ENCODE results near the gene KPTN.

Gene KPTN

DNA sequence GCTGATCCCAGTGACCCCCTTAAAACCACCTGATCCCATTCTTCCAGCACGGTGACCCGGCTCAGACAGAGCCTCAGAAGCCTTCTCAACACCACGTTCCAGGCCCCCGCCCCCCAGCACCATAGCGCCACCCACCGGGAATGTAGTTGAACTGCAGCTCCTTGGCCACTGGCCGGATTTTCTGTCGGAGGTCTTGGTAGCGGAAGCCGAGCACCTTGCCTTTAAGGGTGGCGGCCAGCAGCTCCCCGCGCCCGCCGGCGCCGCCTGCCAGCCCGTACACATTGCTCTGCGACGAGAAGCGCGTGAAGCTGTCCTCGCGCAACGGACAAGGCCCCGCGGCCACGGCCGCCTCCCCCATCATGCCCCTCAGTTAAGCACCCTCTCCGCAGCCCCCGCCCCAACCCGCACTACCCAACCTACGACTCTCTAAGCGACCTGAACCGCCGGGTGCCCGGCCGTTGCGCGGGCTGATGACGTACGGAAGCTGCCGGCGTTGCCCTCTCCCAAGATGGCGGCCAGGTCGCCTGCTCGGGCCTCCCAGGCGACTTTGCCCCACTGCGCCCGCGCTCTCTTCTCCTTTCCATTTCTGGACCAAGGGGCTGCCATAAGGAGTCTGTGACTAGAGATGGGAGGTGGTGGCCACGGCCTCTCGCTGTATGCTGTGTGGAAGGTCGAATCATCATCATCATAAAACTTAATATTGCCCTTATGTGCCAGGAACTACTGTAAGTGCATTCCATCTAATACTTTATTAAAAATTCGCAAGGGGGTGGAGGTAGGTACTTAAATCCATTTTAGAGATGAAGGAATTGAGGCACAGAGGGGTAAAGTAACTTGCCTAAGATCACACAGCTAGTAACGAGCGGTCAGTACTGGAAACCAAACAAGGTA is at the start of gene KPTN:
Gene KPTN (minus strand): TSS at position 420 of the 891 bp plus-strand sequence. CDS start 59 bp downstream, at position 361.
- H3K4me1 ChIP-seq (ENCODE audit: control insufficient read depth, insufficient read depth, low read length), result peaks cover 5% of the 10 kb centered on the region

DNA sequence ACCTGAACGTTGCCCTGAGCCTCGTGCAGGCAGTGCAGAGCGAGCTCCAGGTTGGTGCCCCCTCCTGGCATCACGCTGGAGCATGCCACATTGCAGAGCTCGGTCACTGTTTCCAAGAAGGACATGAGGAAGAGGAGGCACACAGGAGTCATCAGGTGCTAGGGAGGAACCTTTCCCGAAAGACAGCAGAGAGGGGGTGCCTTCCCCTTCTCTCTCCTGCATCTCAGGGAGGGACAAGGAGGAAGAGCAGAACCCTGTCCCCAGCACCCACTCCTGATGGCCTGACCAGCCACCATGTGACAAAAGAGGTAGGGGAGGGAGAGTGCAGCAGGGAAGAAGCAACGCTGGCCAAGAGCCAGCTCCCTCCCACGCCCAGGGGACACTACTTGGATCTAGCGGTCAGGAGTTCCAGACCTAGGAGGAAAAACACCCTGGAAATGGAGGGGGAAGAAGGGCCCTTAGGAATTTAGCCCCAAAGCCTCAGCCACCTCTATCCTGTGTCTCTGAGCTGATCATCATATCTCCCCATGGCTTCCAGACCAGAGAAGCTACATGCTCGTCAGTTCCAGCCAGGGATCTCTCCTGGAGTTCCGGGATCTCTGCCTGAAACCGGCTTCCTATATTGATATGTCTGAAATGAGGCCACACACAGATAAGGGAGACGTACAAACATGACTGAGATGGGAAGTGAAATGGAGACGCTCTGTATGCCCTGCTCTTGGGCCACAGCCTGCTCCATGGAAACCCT is 47.8 kb upstream of the KPTN start:
- H3K4me1 ChIP-seq (ENCODE audit: control insufficient read depth, insufficient read depth, low read length), result no peaks in the 10 kb centered on the region
- H3K9me3 ChIP-seq (ENCODE audit: control insufficient read depth, insufficient read depth, low read length), result no peaks in the 10 kb centered on the region
- no peak overlapping the region for H3K4me3 ChIP-seq (ENCODE audit: low read depth, low read length)
- H3K9ac ChIP-seq (ENCODE audit: low read depth, low read length), result no peak overlapping the region
- no peaks in the 10 kb centered on the region for H3K36me3 ChIP-seq (ENCODE audit: control insufficient read depth, insufficient read depth, low read length)
- no peaks in the 10 kb centered on the region for H3K27me3 ChIP-seq (ENCODE audit: control insufficient read depth, insufficient read depth, low read length)

More for the DNA sequence above, at the start of gene KPTN:
- no peaks in the 10 kb centered on the region for H3K9me3 ChIP-seq (ENCODE audit: control insufficient read depth, insufficient read depth, low read length)
- peaks cover 2% of the 10 kb centered on the region for H3K27me3 ChIP-seq (ENCODE audit: control insufficient read depth, insufficient read depth, low read length)
- H3K36me3 ChIP-seq (ENCODE audit: control insufficient read depth, insufficient read depth, low read length), result peaks cover 16% of the 10 kb centered on the region
- peak within 1 kb of the TSS; percentile 90 for H3K9ac ChIP-seq (ENCODE audit: low read depth, low read length)
- H3K4me3 ChIP-seq (ENCODE audit: low read depth, low read length), result peak within 1 kb of the TSS; percentile 86

GRCh38 chr19:47529018-47529742 is 45.2 kb upstream of the KPTN start:
- no peaks in the 10 kb centered on the region for H3K4me1 ChIP-seq (ENCODE audit: control insufficient read depth, insufficient read depth, low read length)
- H3K4me3 ChIP-seq (ENCODE audit: low read depth, low read length), result no peak overlapping the region
- H3K9ac ChIP-seq (ENCODE audit: low read depth, low read length), result no peak overlapping the region
- no peaks in the 10 kb centered on the region for H3K9me3 ChIP-seq (ENCODE audit: control insufficient read depth, insufficient read depth, low read length)
- H3K36me3 ChIP-seq (ENCODE audit: control insufficient read depth, insufficient read depth, low read length), result no peaks in the 10 kb centered on the region
- no peaks in the 10 kb centered on the region for H3K27me3 ChIP-seq (ENCODE audit: control insufficient read depth, insufficient read depth, low read length)

- Histone ChIP-seq H3K9me3 (ENCODE audit: control insufficient read depth, insufficient read depth, low read length) (no peaks in the 10 kb centered on the region), H3K4me1 (ENCODE audit: control insufficient read depth, insufficient read depth, low read length) (no peaks in the 10 kb centered on the region), H3K27me3 (ENCODE audit: control insufficient read depth, insufficient read depth, low read length) (no peaks in the 10 kb centered on the region), H3K4me3 (ENCODE audit: low read depth, low read length) (no peak overlapping the region), H3K36me3 (ENCODE audit: control insufficient read depth, insufficient read depth, low read length) (no peaks in the 10 kb centered on the region), H3K9ac (ENCODE audit: low read depth, low read length) (no peak overlapping the region)
Observed at GRCh38 chr19:47526798-47527197, 42.8 kb upstream of the KPTN start.

DNA sequence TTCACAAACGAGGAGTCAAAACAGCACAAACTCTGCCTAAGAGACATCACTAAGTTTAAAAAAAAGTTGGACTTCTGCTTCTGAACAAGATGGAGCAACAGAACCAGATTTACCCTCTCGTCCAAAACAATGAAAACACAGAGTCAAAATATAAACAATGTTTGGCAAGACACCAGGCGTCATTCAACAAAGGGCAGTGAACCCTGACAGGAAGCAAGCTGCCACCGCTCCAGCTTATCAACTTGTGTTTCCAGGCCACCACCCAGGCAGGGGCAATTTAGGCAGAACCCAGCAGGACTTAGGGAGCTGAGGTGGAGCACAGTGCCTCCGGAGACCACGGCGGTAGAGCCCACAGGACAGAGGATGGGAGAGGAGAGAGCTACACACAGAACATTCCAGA is 39.5 kb upstream of the KPTN start:
- H3K4me3 ChIP-seq (ENCODE audit: low read depth, low read length), result no peak overlapping the region
- peaks cover 4% of the 10 kb centered on the region for H3K4me1 ChIP-seq (ENCODE audit: control insufficient read depth, insufficient read depth, low read length)
- H3K9me3 ChIP-seq (ENCODE audit: control insufficient read depth, insufficient read depth, low read length), result no peaks in the 10 kb centered on the region
- no peak overlapping the region for H3K9ac ChIP-seq (ENCODE audit: low read depth, low read length)
- no peaks in the 10 kb centered on the region for H3K36me3 ChIP-seq (ENCODE audit: control insufficient read depth, insufficient read depth, low read length)
- H3K27me3 ChIP-seq (ENCODE audit: control insufficient read depth, insufficient read depth, low read length), result no peaks in the 10 kb centered on the region

DNA sequence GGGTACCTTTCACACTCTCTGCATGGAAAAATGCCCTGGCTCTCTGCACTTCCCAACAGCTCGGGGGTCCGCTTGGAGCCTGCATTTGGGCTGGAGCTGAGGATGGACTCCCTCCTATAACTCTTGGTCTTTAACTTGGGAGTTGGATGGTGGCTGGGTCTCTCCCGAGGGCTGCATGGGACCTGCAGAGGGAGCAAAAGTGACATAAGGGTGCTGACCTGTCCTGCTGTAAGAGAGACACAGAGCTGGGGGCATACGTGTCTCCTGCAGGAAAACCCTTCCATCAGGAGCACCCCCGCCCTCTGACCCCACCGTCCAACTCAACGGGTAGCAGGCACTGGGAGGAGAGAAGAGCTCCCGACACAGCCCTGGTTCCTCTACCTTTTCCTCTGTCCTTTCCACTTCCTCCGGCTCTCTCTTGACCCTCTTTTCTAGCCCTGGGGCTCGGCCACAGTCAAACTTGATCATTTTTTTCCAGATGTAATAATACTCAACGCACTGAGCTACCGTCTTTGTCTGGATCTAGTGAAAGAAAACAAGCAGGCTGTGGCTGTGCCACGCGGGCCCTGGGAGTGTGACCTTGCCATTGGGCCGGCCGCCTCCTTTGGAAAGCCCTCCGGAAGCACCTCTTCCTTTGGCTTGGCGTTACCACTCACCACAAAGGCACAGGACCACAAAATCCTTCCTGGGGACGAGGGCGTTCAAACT is 37.6 kb upstream of the KPTN start:
- Histone ChIP-seq H3K4me3 (ENCODE audit: low read depth, low read length) (no peak overlapping the region), H3K27me3 (ENCODE audit: control insufficient read depth, insufficient read depth, low read length) (no peaks in the 10 kb centered on the region), H3K9me3 (ENCODE audit: control insufficient read depth, insufficient read depth, low read length) (no peaks in the 10 kb centered on the region), H3K4me1 (ENCODE audit: control insufficient read depth, insufficient read depth, low read length) (peaks cover 4% of the 10 kb centered on the region), H3K36me3 (ENCODE audit: control insufficient read depth, insufficient read depth, low read length) (no peaks in the 10 kb centered on the region), H3K9ac (ENCODE audit: low read depth, low read length) (no peak overlapping the region)

DNA sequence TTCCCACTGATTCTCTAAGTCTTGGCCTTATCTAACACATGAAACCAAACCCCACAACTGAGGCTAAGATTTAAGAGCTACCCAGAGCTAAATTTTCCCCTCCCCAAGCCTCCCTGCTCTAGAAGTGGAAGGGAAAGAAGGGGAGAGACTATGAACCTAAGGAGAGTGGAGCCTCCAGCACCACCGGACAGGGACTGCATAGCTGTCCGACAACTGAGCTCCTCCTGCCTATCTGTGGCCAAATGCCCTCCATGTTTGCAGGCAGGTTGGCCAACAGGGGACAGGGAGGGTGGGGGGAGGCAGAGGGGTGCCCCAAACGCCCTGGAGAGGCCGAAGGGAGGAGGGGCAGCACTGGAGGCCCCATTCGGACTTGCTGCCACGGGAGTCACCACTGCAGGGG is 36.8 kb upstream of the KPTN start:
- Histone ChIP-seq H3K4me3 (ENCODE audit: low read depth, low read length) (no peak overlapping the region), H3K9me3 (ENCODE audit: control insufficient read depth, insufficient read depth, low read length) (no peaks in the 10 kb centered on the region), H3K27me3 (ENCODE audit: control insufficient read depth, insufficient read depth, low read length) (no peaks in the 10 kb centered on the region), H3K4me1 (ENCODE audit: control insufficient read depth, insufficient read depth, low read length) (peaks cover 4% of the 10 kb centered on the region), H3K36me3 (ENCODE audit: control insufficient read depth, insufficient read depth, low read length) (no peaks in the 10 kb centered on the region), H3K9ac (ENCODE audit: low read depth, low read length) (no peak overlapping the region)

DNA sequence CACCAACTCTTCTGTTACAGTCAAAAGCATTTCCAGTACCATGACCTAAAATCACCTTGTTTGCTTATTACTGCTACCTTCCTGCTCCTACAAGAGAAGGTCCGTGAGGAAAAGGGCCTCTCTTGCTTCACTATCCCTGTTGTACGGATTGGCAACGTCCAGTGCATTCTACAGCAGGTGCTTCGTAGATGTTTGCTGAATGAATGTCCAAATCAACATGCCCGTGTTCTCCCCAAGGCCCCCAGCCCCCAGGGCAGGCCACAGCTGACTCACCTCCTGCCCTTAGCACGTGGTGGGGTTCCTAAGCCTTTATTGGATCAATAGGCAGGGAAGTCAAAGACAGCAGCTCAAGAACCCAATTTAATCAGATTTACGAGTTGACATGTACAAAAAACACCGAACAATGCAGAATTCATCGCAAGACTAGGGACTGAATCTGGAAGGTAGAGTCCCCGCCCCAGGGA is 36.4 kb upstream of the KPTN start:
- peaks cover 4% of the 10 kb centered on the region for H3K4me1 ChIP-seq (ENCODE audit: control insufficient read depth, insufficient read depth, low read length)

DNA sequence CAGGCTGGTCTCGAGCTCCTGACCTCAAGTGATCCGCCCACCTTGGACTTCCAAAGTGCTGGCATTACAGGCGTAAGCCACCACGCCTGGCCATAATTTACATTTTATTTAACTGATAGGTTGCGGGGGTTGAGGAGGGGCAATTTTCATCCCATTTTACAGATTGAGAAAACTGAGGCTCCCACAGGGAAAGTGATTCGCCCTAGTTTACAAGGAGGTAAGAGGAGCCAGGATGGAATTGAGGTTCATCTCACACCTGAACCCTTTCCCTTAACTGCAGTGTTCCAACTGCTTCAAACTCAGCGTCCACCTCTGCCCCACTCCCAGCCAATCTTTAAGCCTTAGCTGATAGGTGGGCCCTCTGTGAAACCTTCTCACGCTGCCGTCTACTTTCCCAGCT is 34.8 kb upstream of the KPTN start:
- no peak overlapping the region for H3K9ac ChIP-seq (ENCODE audit: low read depth, low read length)
- H3K27me3 ChIP-seq (ENCODE audit: control insufficient read depth, insufficient read depth, low read length), result no peaks in the 10 kb centered on the region
- H3K9me3 ChIP-seq (ENCODE audit: control insufficient read depth, insufficient read depth, low read length), result no peaks in the 10 kb centered on the region
- H3K36me3 ChIP-seq (ENCODE audit: control insufficient read depth, insufficient read depth, low read length), result no peaks in the 10 kb centered on the region
- H3K4me1 ChIP-seq (ENCODE audit: control insufficient read depth, insufficient read depth, low read length), result peaks cover 4% of the 10 kb centered on the region
- H3K4me3 ChIP-seq (ENCODE audit: low read depth, low read length), result no peak overlapping the region

More for the DNA sequence above, 36.4 kb upstream of the KPTN start:
- no peaks in the 10 kb centered on the region for H3K27me3 ChIP-seq (ENCODE audit: control insufficient read depth, insufficient read depth, low read length)
- no peak overlapping the region for H3K9ac ChIP-seq (ENCODE audit: low read depth, low read length)
- H3K36me3 ChIP-seq (ENCODE audit: control insufficient read depth, insufficient read depth, low read length), result no peaks in the 10 kb centered on the region
- H3K4me3 ChIP-seq (ENCODE audit: low read depth, low read length), result no peak overlapping the region
- no peaks in the 10 kb centered on the region for H3K9me3 ChIP-seq (ENCODE audit: control insufficient read depth, insufficient read depth, low read length)

- H3K4me3 ChIP-seq (ENCODE audit: low read depth, low read length), result no peak overlapping the region
- no peaks in the 10 kb centered on the region for H3K36me3 ChIP-seq (ENCODE audit: control insufficient read depth, insufficient read depth, low read length)
- peaks cover 4% of the 10 kb centered on the region for H3K4me1 ChIP-seq (ENCODE audit: control insufficient read depth, insufficient read depth, low read length)
- no peaks in the 10 kb centered on the region for H3K27me3 ChIP-seq (ENCODE audit: control insufficient read depth, insufficient read depth, low read length)
- H3K9me3 ChIP-seq (ENCODE audit: control insufficient read depth, insufficient read depth, low read length), result no peaks in the 10 kb centered on the region
- H3K9ac ChIP-seq (ENCODE audit: low read depth, low read length), result no peak overlapping the region
Observed at GRCh38 chr19:47518139-47518538, 34.1 kb upstream of the KPTN start.

Measured in iPS-15b (cell line).